Measurements from ENCODE around the gene ITPKB.
A peak's percentile ranks its signal among the peaks of the same experiment; 100 is the strongest.
"Not testable (repeated sequence)": the region's sequence is repeated elsewhere in the genome, so short reads cannot be mapped to it uniquely, and the experiment has no call there.

The ITPKB gene

GRCh38 chr1:226731257-226731893 lies 7.7 kb downstream of the ITPKB start:
- DNase-seq (ENCODE audit: low read depth in 4 of 4, low spot score in 1 of 4), result no peak

GRCh38 chr1:226730836-226731235 lies 8.2 kb downstream of the ITPKB start:
- no peak for DNase-seq (ENCODE audit: low read depth in 4 of 4, low spot score in 1 of 4)

- no peak for DNase-seq (ENCODE audit: low read depth in 4 of 4, low spot score in 1 of 4)
Observed at GRCh38 chr1:226730071-226730470, 9.0 kb downstream of the ITPKB start.

GRCh38 chr1:226728448-226728847 lies 10.6 kb downstream of the ITPKB start:
- no peak for DNase-seq (ENCODE audit: low read depth in 4 of 4, low spot score in 1 of 4)

- no peak for DNase-seq (ENCODE audit: low read depth in 4 of 4, low spot score in 1 of 4)
Observed at GRCh38 chr1:226725897-226726267, 13.2 kb downstream of the ITPKB start.

- no peak for DNase-seq (ENCODE audit: low read depth in 4 of 4, low spot score in 1 of 4)
Observed at GRCh38 chr1:226723657-226724532, 15.2 kb downstream of the ITPKB start.

GRCh38 chr1:226722901-226723656 lies 16.0 kb downstream of the ITPKB start:
- DNase-seq (ENCODE audit: low read depth in 4 of 4, low spot score in 1 of 4), result no peak

- DNase-seq (ENCODE audit: low read depth in 4 of 4, low spot score in 1 of 4), result no peak
Observed at GRCh38 chr1:226722240-226722900, 16.7 kb downstream of the ITPKB start.

GRCh38 chr1:226720574-226720973 lies 18.5 kb downstream of the ITPKB start:
- DNase-seq (ENCODE audit: low read depth in 4 of 4, low spot score in 1 of 4), result not testable (repeated sequence)

GRCh38 chr1:226719596-226720387 lies 19.3 kb downstream of the ITPKB start:
- no peak for DNase-seq (ENCODE audit: low read depth in 4 of 4, low spot score in 1 of 4)

- no peak for DNase-seq (ENCODE audit: low read depth in 4 of 4, low spot score in 1 of 4)
Observed at GRCh38 chr1:226717256-226717909, 21.7 kb downstream of the ITPKB start.

- no peak for DNase-seq (ENCODE audit: low read depth in 4 of 4, low spot score in 1 of 4)
Observed at GRCh38 chr1:226716577-226716976, 22.5 kb downstream of the ITPKB start.

- no peak for DNase-seq (ENCODE audit: low read depth in 4 of 4, low spot score in 1 of 4)
Observed at GRCh38 chr1:226714148-226714547, 24.9 kb downstream of the ITPKB start.

- no peak for DNase-seq (ENCODE audit: low read depth in 4 of 4, low spot score in 1 of 4)
Observed at GRCh38 chr1:226712742-226713419, 26.2 kb downstream of the ITPKB start.

- peak in 1 of 4 experiments; percentile 40 for DNase-seq (ENCODE audit: low read depth in 4 of 4, low spot score in 1 of 4)
Observed at GRCh38 chr1:226711976-226712741, 26.9 kb downstream of the ITPKB start.

GRCh38 chr1:226710501-226710900 lies 28.6 kb downstream of the ITPKB start:
- DNase-seq (ENCODE audit: low read depth in 4 of 4, low spot score in 1 of 4), result no peak

GRCh38 chr1:226709953-226710352 lies 29.1 kb downstream of the ITPKB start:
- DNase-seq (ENCODE audit: low read depth in 4 of 4, low spot score in 1 of 4), result no peak

- no peak for DNase-seq (ENCODE audit: low read depth in 4 of 4, low spot score in 1 of 4)
Observed at GRCh38 chr1:226708967-226709396, 30.1 kb downstream of the ITPKB start.

GRCh38 chr1:226708342-226708780 lies 30.7 kb downstream of the ITPKB start:
- no peak for DNase-seq (ENCODE audit: low read depth in 4 of 4, low spot score in 1 of 4)

Data from stimulated activated CD4-positive, alpha-beta T cell treated with anti-CD3 and anti-CD28 coated beads, Interleukin-1b, Interleukin-23, amount 100 ng/mL, for 24 hours (primary cell).